Measurements from ENCODE around the gene RAB5B.

- TF ChIP-seq MAX (CRISPR knock-in tag; IDR thresholded peaks at IDR 0.05) (no peak), HMGA2 (CRISPR knock-in tag; IDR thresholded peaks at IDR 0.05) (no peak), ATF3 (CRISPR knock-in tag; conservative IDR thresholded peaks at IDR 0.05) (no peak), ZNF263 (CRISPR knock-in tag; IDR thresholded peaks at IDR 0.05; ENCODE audit: low read depth) (no peak), FOXJ3 (CRISPR knock-in tag; IDR thresholded peaks at IDR 0.05; ENCODE audit: borderline replicate concordance) (no peak), ETV6 (CRISPR knock-in tag; IDR thresholded peaks at IDR 0.05) (no peak), TEAD4 (CRISPR knock-in tag; IDR thresholded peaks at IDR 0.05) (no peak), TEAD1 (CRISPR knock-in tag; IDR thresholded peaks at IDR 0.05) (no peak), CREM (CRISPR knock-in tag; IDR thresholded peaks at IDR 0.05) (no peak), RELA (CRISPR knock-in tag; IDR thresholded peaks at IDR 0.05; ENCODE audit: borderline replicate concordance) (no peak), ZNF396 (CRISPR knock-in tag; IDR thresholded peaks at IDR 0.05; ENCODE audit: borderline replicate concordance) (no peak)
- TF ChIP-seq, protein P1, sequence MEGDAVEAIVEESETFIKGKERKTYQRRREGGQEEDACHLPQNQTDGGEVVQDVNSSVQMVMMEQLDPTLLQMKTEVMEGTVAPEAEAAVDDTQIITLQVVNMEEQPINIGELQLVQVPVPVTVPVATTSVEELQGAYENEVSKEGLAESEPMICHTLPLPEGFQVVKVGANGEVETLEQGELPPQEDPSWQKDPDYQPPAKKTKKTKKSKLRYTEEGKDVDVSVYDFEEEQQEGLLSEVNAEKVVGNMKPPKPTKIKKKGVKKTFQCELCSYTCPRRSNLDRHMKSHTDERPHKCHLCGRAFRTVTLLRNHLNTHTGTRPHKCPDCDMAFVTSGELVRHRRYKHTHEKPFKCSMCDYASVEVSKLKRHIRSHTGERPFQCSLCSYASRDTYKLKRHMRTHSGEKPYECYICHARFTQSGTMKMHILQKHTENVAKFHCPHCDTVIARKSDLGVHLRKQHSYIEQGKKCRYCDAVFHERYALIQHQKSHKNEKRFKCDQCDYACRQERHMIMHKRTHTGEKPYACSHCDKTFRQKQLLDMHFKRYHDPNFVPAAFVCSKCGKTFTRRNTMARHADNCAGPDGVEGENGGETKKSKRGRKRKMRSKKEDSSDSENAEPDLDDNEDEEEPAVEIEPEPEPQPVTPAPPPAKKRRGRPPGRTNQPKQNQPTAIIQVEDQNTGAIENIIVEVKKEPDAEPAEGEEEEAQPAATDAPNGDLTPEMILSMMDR (IDR thresholded peaks at IDR 0.05) = no peak
- TF ChIP-seq, protein P2, sequence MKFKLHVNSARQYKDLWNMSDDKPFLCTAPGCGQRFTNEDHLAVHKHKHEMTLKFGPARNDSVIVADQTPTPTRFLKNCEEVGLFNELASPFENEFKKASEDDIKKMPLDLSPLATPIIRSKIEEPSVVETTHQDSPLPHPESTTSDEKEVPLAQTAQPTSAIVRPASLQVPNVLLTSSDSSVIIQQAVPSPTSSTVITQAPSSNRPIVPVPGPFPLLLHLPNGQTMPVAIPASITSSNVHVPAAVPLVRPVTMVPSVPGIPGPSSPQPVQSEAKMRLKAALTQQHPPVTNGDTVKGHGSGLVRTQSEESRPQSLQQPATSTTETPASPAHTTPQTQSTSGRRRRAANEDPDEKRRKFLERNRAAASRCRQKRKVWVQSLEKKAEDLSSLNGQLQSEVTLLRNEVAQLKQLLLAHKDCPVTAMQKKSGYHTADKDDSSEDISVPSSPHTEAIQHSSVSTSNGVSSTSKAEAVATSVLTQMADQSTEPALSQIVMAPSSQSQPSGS (CRISPR knock-in tag; IDR thresholded peaks at IDR 0.05; ENCODE audit: borderline replicate concordance, low read depth) = no peak
- TF ChIP-seq, protein P3, sequence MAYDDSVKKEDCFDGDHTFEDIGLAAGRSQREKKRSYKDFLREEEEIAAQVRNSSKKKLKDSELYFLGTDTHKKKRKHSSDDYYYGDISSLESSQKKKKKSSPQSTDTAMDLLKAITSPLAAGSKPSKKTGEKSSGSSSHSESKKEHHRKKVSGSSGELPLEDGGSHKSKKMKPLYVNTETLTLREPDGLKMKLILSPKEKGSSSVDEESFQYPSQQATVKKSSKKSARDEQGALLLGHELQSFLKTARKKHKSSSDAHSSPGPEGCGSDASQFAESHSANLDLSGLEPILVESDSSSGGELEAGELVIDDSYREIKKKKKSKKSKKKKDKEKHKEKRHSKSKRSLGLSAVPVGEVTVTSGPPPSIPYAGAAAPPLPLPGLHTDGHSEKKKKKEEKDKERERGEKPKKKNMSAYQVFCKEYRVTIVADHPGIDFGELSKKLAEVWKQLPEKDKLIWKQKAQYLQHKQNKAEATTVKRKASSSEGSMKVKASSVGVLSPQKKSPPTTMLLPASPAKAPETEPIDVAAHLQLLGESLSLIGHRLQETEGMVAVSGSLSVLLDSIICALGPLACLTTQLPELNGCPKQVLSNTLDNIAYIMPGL (CRISPR knock-in tag; IDR thresholded peaks at IDR 0.05) = no peak
Observed at GRCh38 chr12:55946553-55946952, 27.3 kb upstream of the RAB5B start.

All from WTC11 (cell line).